ENCODE measurements around the gene PRKG1. TPM values are rescaled to one million over a fixed set of nuclear protein-coding genes. Genes with fewer than 3 reads are reported as not detected.

The PRKG1 gene
- total RNA-seq, 4 donors from 2014 or later, result 24.0 to 89.1 (median 45.7) TPM

GRCh38 chr10:52119507-52119906 lies 1045.2 kb downstream of the PRKG1 start:
- Histone ChIP-seq H3K27me3 (no peaks in the 10 kb centered on the region), H3K4me3 (no peak overlapping the region), H3K9me3 (no peaks in the 10 kb centered on the region), H3K4me1 (no peaks in the 10 kb centered on the region), H3K36me3 (no peaks in the 10 kb centered on the region), H3K27ac (no peak overlapping the region)
- TF ChIP-seq POLR2A (IDR thresholded peaks at IDR 0.05) (no peak), CTCF (IDR thresholded peaks at IDR 0.05) (no peak)
- no peak for DNase-seq

- DNase-seq, result no peak
- Histone ChIP-seq H3K9me3 (no peaks in the 10 kb centered on the region), H3K27ac (no peak overlapping the region), H3K4me1 (no peaks in the 10 kb centered on the region), H3K36me3 (no peaks in the 10 kb centered on the region), H3K4me3 (no peak overlapping the region), H3K27me3 (no peaks in the 10 kb centered on the region)
- TF ChIP-seq CTCF (IDR thresholded peaks at IDR 0.05) (no peak), POLR2A (IDR thresholded peaks at IDR 0.05) (no peak)
Measured at GRCh38 chr10:52121688-52122087, 1047.4 kb downstream of the PRKG1 start.

- Histone ChIP-seq H3K9me3 (no peaks in the 10 kb centered on the region), H3K27ac (no peak overlapping the region), H3K27me3 (no peaks in the 10 kb centered on the region), H3K4me1 (no peaks in the 10 kb centered on the region), H3K36me3 (no peaks in the 10 kb centered on the region), H3K4me3 (no peak overlapping the region)
- no peak for TF ChIP-seq POLR2A (IDR thresholded peaks at IDR 0.05)
- TF ChIP-seq CTCF (IDR thresholded peaks at IDR 0.05), result no peak
- DNase-seq, result no peak
Measured at GRCh38 chr10:52128056-52128683, 1053.9 kb downstream of the PRKG1 start.

- no peak for DNase-seq
Measured at GRCh38 chr10:52129410-52130178, 1055.3 kb downstream of the PRKG1 start.

GRCh38 chr10:52135101-52135500 lies 1060.8 kb downstream of the PRKG1 start:
- Histone ChIP-seq H3K27me3 (no peaks in the 10 kb centered on the region), H3K9me3 (no peaks in the 10 kb centered on the region), H3K27ac (no peak overlapping the region), H3K4me1 (no peaks in the 10 kb centered on the region), H3K4me3 (no peak overlapping the region), H3K36me3 (no peaks in the 10 kb centered on the region)
- no peak for DNase-seq
- no peak for TF ChIP-seq CTCF (IDR thresholded peaks at IDR 0.05)
- no peak for TF ChIP-seq POLR2A (IDR thresholded peaks at IDR 0.05)

More at GRCh38 chr10:52129410-52130178, 1055.3 kb downstream of the PRKG1 start:
- H3K27ac ChIP-seq, result no peak overlapping the region
- TF ChIP-seq POLR2A (IDR thresholded peaks at IDR 0.05) (no peak), CTCF (IDR thresholded peaks at IDR 0.05) (no peak)
- H3K27me3 ChIP-seq, result no peaks in the 10 kb centered on the region
- no peaks in the 10 kb centered on the region for H3K4me1 ChIP-seq
- no peak overlapping the region for H3K4me3 ChIP-seq
- H3K9me3 ChIP-seq, result no peaks in the 10 kb centered on the region
- H3K36me3 ChIP-seq, result no peaks in the 10 kb centered on the region

All from Peyer's patch (tissue), 4 donors.